HepG2 (cell line): Measurements from ENCODE around the gene ITGAE. TPM values are rescaled to one million over a fixed set of nuclear protein-coding genes. Genes with fewer than 3 reads are reported as not detected.

Experiments used
- NR2F2 ChIP-seq: IDR thresholded peaks from 2 replicates; pipeline ENCODE4 v1.6.1; 2012; ENCODE audit warnings: low read depth, inconsistent platforms, borderline replicate concordance
- TFDP2 ChIP-seq: sonication (generic); formaldehyde crosslinking; IDR thresholded peaks from 2 replicates; pipeline ENCODE4 v1.4.0; 2020; ENCODE audit warnings: missing genetic modification reagents
- ZBTB14 ChIP-seq: sonication (generic); formaldehyde crosslinking; IDR thresholded peaks from 2 replicates; pipeline ENCODE4 v1.4.0; 2020; ENCODE audit warnings: missing genetic modification reagents
- ZBTB43 ChIP-seq: sonication (generic); formaldehyde crosslinking; conservative IDR thresholded peaks from 2 replicates; pipeline ENCODE4 v1.4.0; 2020; ENCODE audit warnings: missing genetic modification reagents
- ZBTB46 ChIP-seq: sonication (generic); formaldehyde crosslinking; IDR thresholded peaks from 2 replicates; pipeline ENCODE4 v1.4.0; 2020; ENCODE audit warnings: mild to moderate bottlenecking, missing genetic modification reagents, borderline replicate concordance
- ZC3H4 ChIP-seq: sonication (generic); formaldehyde crosslinking; IDR thresholded peaks from 2 replicates; pipeline ENCODE4 v1.4.0; 2020; ENCODE audit warnings: missing genetic modification reagents, borderline replicate concordance
- ZFY ChIP-seq: sonication (generic); formaldehyde crosslinking; IDR thresholded peaks from 2 replicates; pipeline ENCODE4 v1.4.0; 2020; ENCODE audit warnings: missing genetic modification reagents
- ZIK1 ChIP-seq: sonication (generic); formaldehyde crosslinking; IDR thresholded peaks from 2 replicates; pipeline ENCODE4 v1.5.0; 2020; ENCODE audit warnings: mild to moderate bottlenecking, low read depth, missing genetic modification reagents, borderline replicate concordance
- ZMYM3 ChIP-seq: sonication (generic); formaldehyde crosslinking; IDR thresholded peaks from 2 replicates; pipeline ENCODE4 v1.5.1; 2020; ENCODE audit warnings: mild to moderate bottlenecking, missing genetic modification reagents
- ZNF296 ChIP-seq: sonication (generic); formaldehyde crosslinking; conservative IDR thresholded peaks from 2 replicates; pipeline ENCODE4 v1.5.0; 2020; ENCODE audit warnings: mild to moderate bottlenecking, missing genetic modification reagents
- ZNF335 ChIP-seq: sonication (generic); formaldehyde crosslinking; IDR thresholded peaks from 2 replicates; pipeline ENCODE4 v1.4.0; 2020; ENCODE audit warnings: missing genetic modification reagents
- ZNF383 ChIP-seq: sonication (generic); formaldehyde crosslinking; IDR thresholded peaks from 2 replicates; pipeline ENCODE4 v1.4.0; 2020; ENCODE audit warnings: missing genetic modification reagents, mild to moderate bottlenecking, borderline replicate concordance
- ZNF513 ChIP-seq: sonication (generic); formaldehyde crosslinking; conservative IDR thresholded peaks from 2 replicates; pipeline ENCODE4 v1.5.0; 2020; ENCODE audit warnings: missing genetic modification reagents
- ZNF639 ChIP-seq: conservative IDR thresholded peaks from 2 replicates; pipeline ENCODE4 v1.6.1; 2018; ENCODE audit warnings: missing genetic modification reagents
- ZNF670 ChIP-seq: sonication (generic); formaldehyde crosslinking; IDR thresholded peaks from 2 replicates; pipeline ENCODE4 v1.8.0; 2022; ENCODE audit warnings: mild to moderate bottlenecking, missing genetic modification reagents, borderline replicate concordance
- ZNF710 ChIP-seq: sonication (generic); formaldehyde crosslinking; IDR thresholded peaks from 2 replicates; pipeline ENCODE4 v1.5.0; 2020; ENCODE audit warnings: mild to moderate bottlenecking, missing genetic modification reagents, borderline replicate concordance
- ZNF788 ChIP-seq: sonication (generic); formaldehyde crosslinking; IDR thresholded peaks from 2 replicates; pipeline ENCODE4 v1.5.0; 2020; ENCODE audit warnings: mild to moderate bottlenecking, missing genetic modification reagents, borderline replicate concordance
- ZSCAN30 ChIP-seq: sonication (generic); formaldehyde crosslinking; IDR thresholded peaks from 2 replicates; pipeline ENCODE4 v1.5.0; 2020; ENCODE audit warnings: mild to moderate bottlenecking, missing genetic modification reagents
- polyA plus RNA-seq, 8 experiments: library from polyadenylated mRNA; depleted of rRNA in 3 of 8; stranded (reverse) in 7 of 8; unstranded in 1 of 8; fragments of >200 nt; fragmentation: Illumina TruSeq in 4 of 8; extraction: Trizol in 4 of 8; gene quantifications; 2 replicates each; pipeline versions ENCODE4 v1.2.1 to v1.2.3, GENCODE V29; 2011 to 2016; ENCODE audit warnings: low read depth in 4 of 8, missing spikeins in 1 of 8, mixed read lengths in 1 of 8; ENCODE audit not compliant: insufficient read depth in 1 of 8
- total RNA-seq, 5 experiments: library from RNA; depleted of rRNA; stranded (reverse); fragments of >200 nt; fragmentation: Illumina TruSeq; extraction: Trizol; gene quantifications; 2 replicates each; pipeline ENCODE4 v1.2.3, GENCODE V29; 2016; ENCODE audit warnings: low read depth in 1 of 5

The ITGAE gene
- total and polyA plus RNA-seq, 2 of the 13 experiments (the other 11 are each of a cell fraction or from before 2014, with no cell fraction given): 42.3 to 49.0 TPM

GRCh38 chr17:3678095-3678820 lies 122.7 kb downstream of the ITGAE start (continued):
- no peak for TF ChIP-seq ZNF710 (CRISPR knock-in tag)
- 0 out of 2 replicates have a peak, but pooled peaks have one; percentile 35 for TF ChIP-seq ZMYM3
- no peak for TF ChIP-seq ZNF335 (CRISPR knock-in tag)
- no peak for TF ChIP-seq ZIK1 (CRISPR knock-in tag)
- no peak for TF ChIP-seq ZNF383 (CRISPR knock-in tag)
- no peak for TF ChIP-seq ZC3H4 (CRISPR knock-in tag)
- TF ChIP-seq TFDP2 (CRISPR knock-in tag): no peak
- no peak for TF ChIP-seq ZNF513 (CRISPR knock-in tag)
- no peak for TF ChIP-seq ZNF296 (CRISPR knock-in tag)
- TF ChIP-seq ZNF670 (CRISPR knock-in tag): no peak
- TF ChIP-seq ZFY: peak; percentile 79
- no peak for TF ChIP-seq ZNF639
- no peak for TF ChIP-seq ZBTB14 (CRISPR knock-in tag)
- TF ChIP-seq ZBTB46 (CRISPR knock-in tag): no peak
- TF ChIP-seq NR2F2: no peak
- TF ChIP-seq ZBTB43: no peak
- TF ChIP-seq ZSCAN30 (CRISPR knock-in tag): no peak
- no peak for TF ChIP-seq ZNF788
